Neuronal stem cell (in vitro differentiated cells): ENCODE data around the gene OLFML1.

Experiments
- DNase-seq: peaks from one replicate; pipeline ENCODE4 v3.0.0-alpha.2; 2013; ENCODE audit warnings: low spot score
- H2AFZ ChIP-seq: one replicate; pipeline ENCODE4 v1.6.1; 2013; ENCODE audit warnings: mild to moderate bottlenecking, low read length, inconsistent platforms
- H2AK5ac ChIP-seq: 2 replicates; pipeline ENCODE4 v1.6.1; 2013; ENCODE audit warnings: low read depth, mild to moderate bottlenecking, inconsistent platforms, low read length, moderate library complexity, mixed read lengths
- H2BK120ac ChIP-seq: 2 replicates; pipeline ENCODE4 v1.6.1; 2013; ENCODE audit warnings: low read depth, mild to moderate bottlenecking, inconsistent platforms, low read length, moderate library complexity, mixed read lengths
- H2BK12ac ChIP-seq: one replicate; pipeline ENCODE4 v1.6.1; 2013; ENCODE audit warnings: low read length, inconsistent platforms
- H2BK15ac ChIP-seq: 2 replicates; pipeline ENCODE4 v1.6.1; 2013; ENCODE audit warnings: mild to moderate bottlenecking, low read length, inconsistent platforms, mixed read lengths
- H2BK5ac ChIP-seq: one replicate; pipeline ENCODE4 v1.6.1; 2013; ENCODE audit warnings: inconsistent platforms, mild to moderate bottlenecking, low read length, moderate library complexity
- H3K14ac ChIP-seq: one replicate; pipeline ENCODE4 v1.6.1; 2013; ENCODE audit warnings: low read length, inconsistent platforms
- H3K18ac ChIP-seq: 2 replicates; pipeline ENCODE4 v1.6.1; 2013; ENCODE audit warnings: low read length, inconsistent platforms
- H3K23ac ChIP-seq: 2 replicates; pipeline ENCODE4 v1.6.1; 2013; ENCODE audit warnings: low read depth, mild to moderate bottlenecking, mixed read lengths, low read length, inconsistent platforms; ENCODE audit not compliant: poor library complexity
- H3K27ac ChIP-seq: replicated peaks from 3 replicates; pipeline ENCODE4 v1.5.1; 2013; ENCODE audit warnings: low read length, inconsistent platforms
- H3K27me3 ChIP-seq, 3 experiments: 2 replicates each; pipeline ENCODE4 v1.6.1; 2013; ENCODE audit warnings: low read length in 3 of 3, mild to moderate bottlenecking in 2 of 3, inconsistent platforms in 1 of 3, low read depth in 1 of 3, mixed read lengths in 1 of 3, moderate library complexity in 1 of 3; ENCODE audit not compliant: control insufficient read depth in 3 of 3, insufficient read depth in 3 of 3
- H3K36me3 ChIP-seq, 2 donors: replicated peaks in 1 of 2; 2 replicates each; pipeline ENCODE4 v1.6.1; 2013; ENCODE audit warnings: low read length in 2 of 2; ENCODE audit not compliant: control insufficient read depth in 2 of 2, insufficient read depth in 2 of 2
- H3K4ac ChIP-seq: 2 replicates; pipeline ENCODE4 v1.6.1; 2013; ENCODE audit warnings: inconsistent platforms, mild to moderate bottlenecking, low read length, moderate library complexity
- H3K4me1 ChIP-seq, 2 donors: 1 replicate in 1 of 2; 2 replicates in 1 of 2; pipeline ENCODE4 v1.6.1; 2013; ENCODE audit warnings: low read length in 2 of 2, low read depth in 1 of 2; ENCODE audit not compliant: control insufficient read depth in 2 of 2, insufficient read depth in 1 of 2
- H3K4me2 ChIP-seq: one replicate; pipeline ENCODE4 v1.6.1; 2013; ENCODE audit warnings: mild to moderate bottlenecking, low read length, inconsistent platforms; ENCODE audit not compliant: insufficient read depth, poor library complexity, severe bottlenecking
- H3K4me3 ChIP-seq, 2 donors: 2 replicates each; pipeline ENCODE4 v1.5.1; 2013; ENCODE audit warnings: low read length in 2 of 2, mild to moderate bottlenecking in 2 of 2, inconsistent platforms in 1 of 2, moderate library complexity in 1 of 2
- H3K79me1 ChIP-seq: one replicate; pipeline ENCODE4 v1.6.1; 2013; ENCODE audit warnings: low read depth, mild to moderate bottlenecking, inconsistent platforms, low read length, moderate library complexity
- H3K9ac ChIP-seq: one replicate; pipeline ENCODE4 v1.6.1; 2013; ENCODE audit warnings: mild to moderate bottlenecking, low read depth, low read length, inconsistent platforms; ENCODE audit not compliant: poor library complexity
- H3K9me3 ChIP-seq, 2 donors: replicated peaks in 1 of 2; 2 replicates each; pipeline versions ENCODE3 to v1.6.1; 2013; ENCODE audit warnings: low read length in 2 of 2, mild to moderate bottlenecking in 2 of 2, inconsistent platforms in 1 of 2, low read depth in 1 of 2, mixed read lengths in 1 of 2, moderate library complexity in 1 of 2; ENCODE audit not compliant: control insufficient read depth in 2 of 2, insufficient read depth in 1 of 2
- H4K8ac ChIP-seq: one replicate; pipeline ENCODE4 v1.6.1; 2013; ENCODE audit warnings: low read depth, mild to moderate bottlenecking, inconsistent platforms, low read length, moderate library complexity
- H4K91ac ChIP-seq: one replicate; pipeline ENCODE4 v1.6.1; 2013; ENCODE audit warnings: low read length, low read depth, mild to moderate bottlenecking, inconsistent platforms; ENCODE audit not compliant: poor library complexity
- WGBS, 2 donors: extraction: QIAGEN DNeasy Blood & Tissue Kit; methylation state at CpG; one replicate each; pipeline ENCODE4 v1.1.7; 2013; ENCODE audit warnings: missing lambda C conversion rate in 2 of 2, mixed read lengths in 1 of 2; ENCODE audit not compliant: insufficient read length in 2 of 2, insufficient replicate concordance in 1 of 2; ENCODE audit errors: extremely low coverage in 2 of 2; 5-methylcytosine and 5-hydroxymethylcytosine counted together

Gene OLFML1

DNA sequence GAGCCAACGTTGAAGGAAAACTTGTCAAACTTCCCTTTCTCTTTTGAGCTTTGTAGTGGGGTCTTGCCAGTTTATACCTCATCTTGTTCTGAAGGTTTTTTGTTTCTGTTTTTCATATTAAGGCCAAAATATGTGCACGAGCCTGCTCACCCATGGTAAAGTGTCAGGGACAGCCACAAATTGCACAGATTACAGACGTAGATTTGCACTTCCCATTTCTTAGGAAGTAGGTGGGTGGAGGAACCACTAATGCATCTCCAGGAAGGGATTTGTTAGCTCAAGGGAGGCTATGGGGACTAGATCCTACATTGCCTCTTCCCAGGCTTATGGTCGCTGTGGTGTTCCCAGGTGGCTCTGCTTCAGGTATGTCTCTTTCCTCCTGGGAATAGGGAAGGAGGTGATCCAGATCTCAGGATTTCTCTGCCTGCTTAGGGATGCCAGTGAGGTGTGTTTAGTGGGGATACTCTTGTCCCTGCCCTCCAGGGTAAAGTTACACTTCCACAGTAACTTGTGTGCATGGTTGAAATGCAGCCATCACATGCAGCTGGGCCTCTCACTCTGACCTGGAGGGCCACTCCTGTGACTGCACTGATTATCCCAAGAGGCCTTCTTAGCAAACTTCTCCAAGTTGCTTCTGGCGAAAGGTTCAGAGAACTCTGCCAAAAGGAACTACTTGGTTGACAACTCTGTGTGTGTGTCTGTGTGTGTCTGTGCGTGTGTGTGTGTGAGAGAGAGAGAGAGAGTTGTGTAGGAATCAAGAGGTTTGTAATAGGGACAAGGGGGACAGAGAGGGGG is 38.3 kb downstream of the OLFML1 start:
- Histone ChIP-seq H4K91ac (no peak overlapping the region), H3K79me1 (no peaks in the 10 kb centered on the region), H3K27ac (no peak overlapping the region), H2BK5ac (no peak overlapping the region), H3K14ac (no peak overlapping the region), H3K9ac (no peak overlapping the region), H3K4ac (no peak overlapping the region), H3K23ac (no peak overlapping the region), H2BK120ac (no peak overlapping the region), H3K4me2 (no peak overlapping the region), H3K4me3 (no peak overlapping the region), H3K36me3 (no peaks in the 10 kb centered on the region), H4K8ac (no peak overlapping the region), H2AFZ (no peak overlapping the region), H2BK15ac (no peak overlapping the region), H3K4me1 (no peaks in the 10 kb centered on the region), H3K9me3 (no peaks in the 10 kb centered on the region), H3K27me3 (peaks cover 0 to 35% (median 0%) of the 10 kb centered on the region in 3 experiments), H3K18ac (no peak overlapping the region), H2BK12ac (no peak overlapping the region), H2AK5ac (no peak overlapping the region)
- WGBS, 2 donors, result no CpG with 5 or more reads among the region's 6 CpGs
- no peak for DNase-seq

DNA sequence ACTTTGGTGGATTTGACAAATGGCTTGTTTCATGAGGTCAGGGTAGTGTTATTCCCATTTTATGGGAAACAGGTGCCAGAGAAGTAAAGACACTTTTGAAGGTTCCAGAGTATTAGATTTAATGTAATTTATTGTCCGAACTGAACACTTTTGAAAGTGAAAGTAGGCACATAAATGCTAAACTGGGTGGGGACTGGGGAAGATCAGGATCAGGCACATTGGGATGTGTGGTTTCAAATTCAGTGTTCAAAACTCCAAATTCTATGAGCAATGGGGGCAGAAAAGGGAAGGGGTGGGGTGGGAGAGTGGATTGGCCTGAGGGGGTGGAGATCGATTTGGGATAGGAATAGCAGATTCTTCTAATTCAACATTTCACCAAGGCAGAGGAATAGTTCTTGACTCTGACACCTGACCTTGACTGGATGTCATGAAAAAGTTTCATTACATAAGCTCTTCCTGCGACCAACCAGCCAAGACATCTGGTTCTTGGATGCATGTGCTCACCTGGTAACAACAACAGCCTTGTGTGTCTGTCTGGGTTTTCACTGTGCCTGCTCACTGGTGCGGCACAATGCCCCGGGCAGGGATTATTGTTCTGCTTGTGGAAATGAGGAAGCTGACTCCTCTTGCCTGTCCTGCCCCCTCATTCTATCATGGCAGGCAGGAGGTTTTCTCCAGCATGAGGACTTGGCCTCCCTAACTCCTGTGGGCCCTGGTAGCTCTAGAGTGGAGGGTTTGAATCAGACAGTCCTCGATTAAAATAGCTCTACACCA is 39.3 kb downstream of the OLFML1 start:
- H3K79me1 ChIP-seq, result no peaks in the 10 kb centered on the region
- H4K91ac ChIP-seq, result no peak overlapping the region
- no peak overlapping the region for H3K27ac ChIP-seq
- H2AFZ ChIP-seq, result no peak overlapping the region
- H3K14ac ChIP-seq, result no peak overlapping the region
- H3K4me2 ChIP-seq, result no peak overlapping the region
- H2BK15ac ChIP-seq, result no peak overlapping the region
- H3K9ac ChIP-seq, result no peak overlapping the region
- H3K4ac ChIP-seq, result no peak overlapping the region
- no peak overlapping the region for H3K18ac ChIP-seq
- WGBS, 2 donors, result no CpG with 5 or more reads among the region's 6 CpGs
- no peak overlapping the region for H3K23ac ChIP-seq
- no peak overlapping the region for H4K8ac ChIP-seq
- no peak overlapping the region for H2BK5ac ChIP-seq
- H3K27me3 ChIP-seq, result peaks cover 0 to 35% (median 0%) of the 10 kb centered on the region in 3 experiments
- no peak overlapping the region for H2BK12ac ChIP-seq
- H2BK120ac ChIP-seq, result no peak overlapping the region
- H3K4me1 ChIP-seq, result no peaks in the 10 kb centered on the region
- H3K4me3 ChIP-seq, result no peak overlapping the region
- no peaks in the 10 kb centered on the region for H3K9me3 ChIP-seq
- H3K36me3 ChIP-seq, result no peaks in the 10 kb centered on the region
- H2AK5ac ChIP-seq, result no peak overlapping the region
- no peak for DNase-seq

DNA sequence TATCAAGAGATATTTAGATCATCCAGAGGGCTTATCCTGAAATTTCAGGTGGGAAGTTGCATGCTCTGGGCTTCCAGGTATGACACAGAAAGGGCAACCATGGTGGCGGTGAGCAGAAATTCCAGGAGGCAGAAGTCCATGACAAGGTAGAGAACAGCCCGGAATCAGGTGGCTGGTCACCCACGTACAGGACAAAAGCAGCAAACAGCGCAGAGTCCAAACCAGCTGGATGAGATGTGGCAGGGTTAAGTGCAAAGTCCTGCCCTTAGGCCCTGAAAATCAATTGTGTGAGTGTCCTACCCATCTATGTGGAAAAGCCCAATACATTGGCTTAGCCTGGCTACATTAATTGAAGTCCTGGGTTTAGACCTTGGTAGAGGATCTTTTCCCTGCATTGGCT is 40.1 kb downstream of the OLFML1 start:
- Histone ChIP-seq H4K91ac (no peak overlapping the region), H3K36me3 (no peaks in the 10 kb centered on the region), H2BK15ac (no peak overlapping the region), H3K14ac (no peak overlapping the region), H3K4me2 (no peak overlapping the region), H3K4me3 (no peak overlapping the region), H3K18ac (no peak overlapping the region), H3K4ac (no peak overlapping the region), H3K9ac (no peak overlapping the region), H3K79me1 (no peaks in the 10 kb centered on the region), H2BK12ac (no peak overlapping the region), H3K23ac (no peak overlapping the region), H2AK5ac (no peak overlapping the region), H2AFZ (no peak overlapping the region), H4K8ac (no peak overlapping the region), H3K27ac (no peak overlapping the region), H3K27me3 (peaks cover 0 to 37% (median 0%) of the 10 kb centered on the region in 3 experiments), H2BK5ac (no peak overlapping the region), H2BK120ac (no peak overlapping the region), H3K9me3 (no peaks in the 10 kb centered on the region), H3K4me1 (no peaks in the 10 kb centered on the region)
- no peak for DNase-seq
- WGBS, 2 donors, result no CpG with 5 or more reads among the region's 4 CpGs

DNA sequence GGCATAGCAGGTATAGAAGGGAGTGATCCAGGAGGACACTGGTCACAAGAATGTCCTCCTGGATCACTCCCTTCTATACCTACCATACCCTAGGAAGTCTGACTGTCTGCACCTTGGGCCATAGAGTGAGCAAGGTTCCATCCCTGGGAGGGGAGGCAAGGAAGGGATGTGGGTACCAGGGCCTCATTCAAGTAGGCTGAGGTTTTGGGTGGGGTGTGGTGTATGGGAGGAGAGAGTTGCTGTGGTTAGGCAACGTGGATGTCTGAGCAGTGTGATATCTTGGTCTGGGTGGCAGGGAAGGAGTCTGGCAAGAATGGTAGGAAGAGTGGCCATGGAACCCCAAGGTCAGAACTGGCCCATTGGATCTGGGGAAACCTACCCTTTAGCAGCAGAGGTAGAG is 41.7 kb downstream of the OLFML1 start:
- WGBS, 2 donors, result no CpG with 5 or more reads among the region's 1 CpG
- Histone ChIP-seq H2AK5ac (no peak overlapping the region), H3K4me2 (no peak overlapping the region), H3K4me1 (no peaks in the 10 kb centered on the region), H3K14ac (no peak overlapping the region), H3K4me3 (no peak overlapping the region), H3K79me1 (no peaks in the 10 kb centered on the region), H4K91ac (no peak overlapping the region), H3K18ac (no peak overlapping the region), H3K27ac (no peak overlapping the region), H3K4ac (no peak overlapping the region), H3K23ac (no peak overlapping the region), H4K8ac (no peak overlapping the region), H3K9me3 (no peaks in the 10 kb centered on the region), H2AFZ (no peak overlapping the region), H3K36me3 (no peaks in the 10 kb centered on the region), H2BK5ac (no peak overlapping the region), H3K9ac (no peak overlapping the region), H2BK12ac (no peak overlapping the region), H3K27me3 (peaks cover 0 to 26% (median 0%) of the 10 kb centered on the region in 3 experiments), H2BK15ac (no peak overlapping the region), H2BK120ac (no peak overlapping the region)
- DNase-seq, result no peak
